Measurements from ENCODE around the gene TGM5.

Gene TGM5

DNA sequence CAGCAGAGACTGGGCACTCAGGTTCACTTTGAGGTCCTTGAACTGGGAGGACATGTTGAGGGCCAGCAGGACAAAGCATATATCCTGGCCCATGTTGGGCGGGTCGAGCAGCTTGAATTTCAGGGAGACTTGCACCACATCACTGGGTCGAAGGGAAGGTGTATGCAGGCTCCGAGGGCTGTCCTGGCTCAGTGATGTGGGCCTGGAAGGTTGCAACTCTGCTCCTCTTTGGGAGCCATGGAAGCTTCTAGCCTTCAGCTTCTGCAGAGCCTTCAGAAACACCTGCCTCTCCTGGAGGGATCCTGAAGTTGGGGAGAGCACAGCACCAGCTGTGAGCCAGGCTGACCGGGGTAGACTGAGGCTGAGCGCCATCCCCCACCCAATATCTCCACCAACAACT lies 31.2 kb downstream of the TGM5 start:
- no peak overlapping the region for H3K4me2 ChIP-seq (ENCODE audit: low read depth, low read length, poor library complexity, severe bottlenecking)
- no peaks in the 10 kb centered on the region for H3K9me2 ChIP-seq (replicated peaks; ENCODE audit: insufficient read depth, low read length)
- H3K9ac ChIP-seq (ENCODE audit: low read length) = no peak overlapping the region
- no peak overlapping the region for H3K4me3 ChIP-seq (ENCODE audit: insufficient read depth, low read length, poor library complexity, severe bottlenecking)
- H2AFZ ChIP-seq (ENCODE audit: low read depth, low read length, severe bottlenecking) = no peak overlapping the region
- TF ChIP-seq CTCF (IDR thresholded peaks at IDR 0.05; ENCODE audit: insufficient read depth, low read length, poor library complexity, severe bottlenecking) = no peak
- no peak for TF ChIP-seq EZH2phosphoT487 (conservative IDR thresholded peaks at IDR 0.05; ENCODE audit: low read length)
- no peaks in the 10 kb centered on the region for H3K36me3 ChIP-seq (ENCODE audit: low read length)
- H3K27ac ChIP-seq (ENCODE audit: low read depth, low read length) = no peak overlapping the region
- H4K20me1 ChIP-seq (ENCODE audit: low read depth, low read length) = no peaks in the 10 kb centered on the region
- H3F3A ChIP-seq (ENCODE audit: insufficient read depth) = no peaks in the 10 kb centered on the region
- no peaks in the 10 kb centered on the region for H3K9me3 ChIP-seq (ENCODE audit: insufficient read depth, low read length)
- no peaks in the 10 kb centered on the region for H3K27me3 ChIP-seq (ENCODE audit: low read length)
- H3K79me2 ChIP-seq (ENCODE audit: insufficient read depth, low read length) = no peaks in the 10 kb centered on the region

DNA sequence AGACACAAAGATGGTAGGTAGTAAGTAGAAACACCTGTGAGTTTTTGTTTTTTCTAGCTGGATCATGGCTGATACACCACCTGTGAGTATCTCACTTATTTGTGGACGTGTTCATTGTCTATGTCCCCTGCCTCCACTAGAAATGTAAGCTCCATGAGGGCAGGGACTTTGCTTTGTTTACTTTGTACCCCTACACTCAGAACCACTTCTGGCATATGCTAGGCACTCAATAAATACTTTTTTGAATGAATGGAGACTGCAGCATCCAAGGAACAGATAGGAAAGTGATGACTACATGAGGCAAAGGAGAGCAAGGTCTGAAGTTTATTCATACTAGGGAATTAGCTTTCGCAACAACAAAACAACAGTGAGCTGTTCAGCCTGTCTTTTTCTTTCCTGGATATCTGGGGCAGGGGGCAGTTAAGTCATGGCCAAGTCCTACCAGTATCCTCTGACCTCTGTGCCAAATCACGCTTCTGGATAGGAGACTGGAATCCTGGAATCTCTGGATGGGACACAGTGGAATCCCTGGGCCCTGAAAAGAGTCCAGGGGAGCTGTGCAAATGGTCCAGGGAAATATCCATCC lies 34.3 kb downstream of the TGM5 start:
- Histone ChIP-seq H3K36me3 (ENCODE audit: low read length) (no peaks in the 10 kb centered on the region), H3K4me2 (ENCODE audit: low read depth, low read length, poor library complexity, severe bottlenecking) (no peak overlapping the region), H3K79me2 (ENCODE audit: insufficient read depth, low read length) (no peaks in the 10 kb centered on the region), H3K27me3 (ENCODE audit: low read length) (no peaks in the 10 kb centered on the region), H2AFZ (ENCODE audit: low read depth, low read length, severe bottlenecking) (no peak overlapping the region), H3K9me2 (replicated peaks; ENCODE audit: insufficient read depth, low read length) (no peaks in the 10 kb centered on the region), H3K9ac (ENCODE audit: low read length) (no peak overlapping the region), H3K9me3 (ENCODE audit: insufficient read depth, low read length) (no peaks in the 10 kb centered on the region), H3K4me3 (ENCODE audit: insufficient read depth, low read length, poor library complexity, severe bottlenecking) (no peak overlapping the region), H4K20me1 (ENCODE audit: low read depth, low read length) (no peaks in the 10 kb centered on the region), H3F3A (ENCODE audit: insufficient read depth) (no peaks in the 10 kb centered on the region), H3K27ac (ENCODE audit: low read depth, low read length) (no peak overlapping the region)
- no peak for TF ChIP-seq CTCF (IDR thresholded peaks at IDR 0.05; ENCODE audit: insufficient read depth, low read length, poor library complexity, severe bottlenecking)
- TF ChIP-seq EZH2phosphoT487 (conservative IDR thresholded peaks at IDR 0.05; ENCODE audit: low read length) = no peak

DNA sequence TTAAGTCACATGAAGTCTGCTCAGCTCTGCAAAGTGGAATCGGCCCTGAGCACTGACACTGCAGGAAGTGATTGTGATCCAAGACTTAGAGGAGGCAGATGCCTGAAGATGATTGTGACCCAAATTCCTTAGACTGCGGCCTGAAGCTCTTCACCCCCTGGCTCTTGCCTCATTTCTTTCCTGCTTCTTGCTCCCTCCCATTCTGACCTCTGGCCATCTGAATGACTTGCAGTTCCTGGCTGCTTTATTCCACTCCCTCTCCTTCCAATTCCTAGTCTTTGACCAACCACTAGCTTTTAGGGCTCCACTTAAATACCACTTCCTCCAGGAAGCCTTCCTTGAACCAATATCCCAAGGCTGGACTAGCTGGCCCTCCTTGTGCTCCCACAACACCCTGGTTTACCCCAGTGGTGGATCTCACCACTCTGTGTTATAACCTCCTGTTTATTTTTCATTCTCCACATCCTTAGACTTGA lies 36.0 kb downstream of the TGM5 start:
- Histone ChIP-seq H4K20me1 (ENCODE audit: low read depth, low read length) (no peaks in the 10 kb centered on the region), H2AFZ (ENCODE audit: low read depth, low read length, severe bottlenecking) (no peak overlapping the region), H3K27ac (ENCODE audit: low read depth, low read length) (no peak overlapping the region), H3K9me2 (replicated peaks; ENCODE audit: insufficient read depth, low read length) (no peaks in the 10 kb centered on the region), H3F3A (ENCODE audit: insufficient read depth) (no peaks in the 10 kb centered on the region), H3K4me3 (ENCODE audit: insufficient read depth, low read length, poor library complexity, severe bottlenecking) (no peak overlapping the region), H3K9me3 (ENCODE audit: insufficient read depth, low read length) (no peaks in the 10 kb centered on the region), H3K36me3 (ENCODE audit: low read length) (no peaks in the 10 kb centered on the region), H3K9ac (ENCODE audit: low read length) (no peak overlapping the region), H3K79me2 (ENCODE audit: insufficient read depth, low read length) (no peaks in the 10 kb centered on the region), H3K27me3 (ENCODE audit: low read length) (no peaks in the 10 kb centered on the region), H3K4me2 (ENCODE audit: low read depth, low read length, poor library complexity, severe bottlenecking) (no peak overlapping the region)
- TF ChIP-seq EZH2phosphoT487 (conservative IDR thresholded peaks at IDR 0.05; ENCODE audit: low read length) (no peak), CTCF (IDR thresholded peaks at IDR 0.05; ENCODE audit: insufficient read depth, low read length, poor library complexity, severe bottlenecking) (no peak)

Measured in SU-DHL-6 (cell line).